Right cardiac atrium (tissue), 5 donors: ENCODE data around the gene NAGLU. TPM values are rescaled to one million over a fixed set of nuclear protein-coding genes. Genes with fewer than 3 reads are reported as not detected.

ENCODE experiments used
- ATAC-seq, 2 donors: fragments of 200-7000 bp; cut with Tn5 transposase; one replicate each; pipeline versions ENCODE4 v1.8.0 to v1.9.1; 2020; ENCODE audit warnings: moderate library complexity in 2 of 2, mild to moderate bottlenecking in 1 of 2
- DNase-seq, 3 donors: peaks; one replicate each; pipeline ENCODE4 v3.0.0-alpha.2; 2020
- H3K27ac ChIP-seq: one replicate; pipeline ENCODE4 v1.5.1; 2013; ENCODE audit warnings: mild to moderate bottlenecking, low read length, control low read depth, moderate library complexity
- H3K27me3 ChIP-seq: one replicate; pipeline ENCODE4 v1.6.1; 2013; ENCODE audit not compliant: control insufficient read depth, insufficient read depth
- H3K4me1 ChIP-seq: one replicate; pipeline ENCODE4 v1.6.1; 2013; ENCODE audit warnings: low read length; ENCODE audit not compliant: control insufficient read depth, insufficient read depth
- H3K4me3 ChIP-seq: one replicate; pipeline ENCODE4 v1.5.1; 2013; ENCODE audit warnings: low read length, control low read depth
- H3K9me3 ChIP-seq: one replicate; pipeline ENCODE4 v1.6.1; 2013; ENCODE audit warnings: low read length; ENCODE audit not compliant: control insufficient read depth
- WGBS: extraction: QIAGEN DNeasy Blood & Tissue Kit; methylation state at CpG from one replicate; pipeline ENCODE4 v1.1.7; 2013; 5-methylcytosine and 5-hydroxymethylcytosine counted together
- intact Hi-C, 4 donors: fragments of 100-400 bp; cut with DNase I; formaldehyde crosslinking; loops; one replicate each; pipeline versions ENCODE4 v1.11.0 to v1.14.0; 2022 to 2023
- polyA plus RNA-seq: library from polyadenylated mRNA; stranded (reverse); fragments of 200-250 nt; gene quantifications from one replicate; pipeline ENCODE4 v1.2.3, GENCODE V29; 2013
- total RNA-seq, 4 donors: library from RNA; stranded (reverse); fragmentation: NEBNext Ultra II Directional; extraction: Animal tissue kit (Norgen Biotek cat#: 25700); gene quantifications; one replicate each; pipeline ENCODE4 v1.2.1, GENCODE V29; 2021
- donor health status: healthy with polysubstance abuse.
- donor health status: DM: no; HTN: yes; CAD: no.
- donor health status: DM: no; HTN: no; CAD: no.
- donor health status: DM: no; HTN: yes; CAD: no; lungs with severe emphysema.
- donor health status: DM: yes; HTN: yes; CAD: no.

Gene NAGLU
- total and polyA plus RNA-seq, 5 donors, result 11.3 to 18.8 (median 13.7) TPM

DNA sequence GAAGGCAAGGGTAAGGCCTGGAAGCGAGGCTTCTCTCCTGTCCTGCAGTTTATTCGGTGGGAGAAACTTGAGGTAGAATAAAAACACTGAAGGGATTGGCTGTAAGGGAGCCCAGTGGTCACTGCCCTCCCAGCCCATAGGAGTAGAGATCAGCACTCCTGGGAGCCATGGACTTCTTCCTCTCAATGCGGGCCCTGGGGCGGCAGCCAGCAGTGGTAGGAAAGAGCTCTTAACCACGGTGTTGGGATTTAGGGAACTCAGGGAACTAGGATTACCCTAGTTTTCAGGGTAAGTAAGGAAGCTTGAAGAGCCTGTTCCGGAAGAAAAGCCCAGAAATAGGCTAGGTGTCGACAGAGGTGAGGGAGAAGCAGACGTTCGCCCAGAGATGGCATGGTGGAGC is 23.8 kb upstream of the NAGLU start:
- Histone ChIP-seq H3K27me3 (no peaks in the 10 kb centered on the region), H3K4me1 (peaks cover 20% of the 10 kb centered on the region), H3K4me3 (no peak overlapping the region), H3K27ac (peak overlapping the region; percentile 81), H3K9me3 (no peaks in the 10 kb centered on the region)
- peak in 1 of 3 donors; percentile 60 for DNase-seq
- intact Hi-C loops, result loop anchor here in 3 of 4 donors (10.0 kb wide), 2 partner anchors 87 to 187 kb away; partner anchors contain the start of gene CAVIN1 (in 2 of the 3)
- WGBS, result 56% methylated on average over 9 of the region's 9 CpGs
- ATAC-seq, result no peak

DNA sequence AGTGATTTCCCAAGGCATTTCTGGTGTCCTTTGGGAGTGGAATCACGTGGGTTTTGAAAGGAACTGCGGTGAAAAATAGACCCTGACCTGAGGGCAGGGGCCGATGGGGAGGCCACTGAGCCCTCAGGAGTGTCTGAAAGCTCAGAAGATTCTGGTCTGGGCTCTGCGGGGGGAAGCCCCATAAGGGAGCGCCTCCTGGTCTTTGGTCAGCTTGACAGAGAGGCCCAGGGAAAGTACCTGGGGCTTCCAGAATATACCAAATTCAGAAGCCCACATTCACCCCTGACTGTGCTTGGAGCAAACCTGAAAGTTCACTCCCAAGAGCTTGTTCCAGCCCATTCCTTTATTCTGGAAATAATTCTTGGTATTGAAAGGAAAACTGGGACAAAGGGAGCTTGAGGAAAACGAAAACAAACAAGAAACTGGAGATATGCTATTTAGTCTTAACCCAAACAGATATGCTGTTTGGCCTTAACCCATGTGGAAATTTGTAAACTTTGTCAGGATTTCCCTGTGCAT is 23.2 kb upstream of the NAGLU start:
- ATAC-seq (peak; percentile 14 to 15), DNase-seq (peak in 1 of 3 donors; percentile 41)
- H3K27ac ChIP-seq, result peak overlapping the region; percentile 81
- intact Hi-C loops, result loop anchor here in 3 of 4 donors (10.0 kb wide), 2 partner anchors 88 to 188 kb away; partner anchors contain the start of gene CAVIN1 (in 2 of the 3)
- no peaks in the 10 kb centered on the region for H3K27me3 ChIP-seq
- peaks cover 20% of the 10 kb centered on the region for H3K4me1 ChIP-seq
- H3K9me3 ChIP-seq, result no peaks in the 10 kb centered on the region
- 49% methylated on average over 6 of the region's 6 CpGs for WGBS
- no peak overlapping the region for H3K4me3 ChIP-seq

DNA sequence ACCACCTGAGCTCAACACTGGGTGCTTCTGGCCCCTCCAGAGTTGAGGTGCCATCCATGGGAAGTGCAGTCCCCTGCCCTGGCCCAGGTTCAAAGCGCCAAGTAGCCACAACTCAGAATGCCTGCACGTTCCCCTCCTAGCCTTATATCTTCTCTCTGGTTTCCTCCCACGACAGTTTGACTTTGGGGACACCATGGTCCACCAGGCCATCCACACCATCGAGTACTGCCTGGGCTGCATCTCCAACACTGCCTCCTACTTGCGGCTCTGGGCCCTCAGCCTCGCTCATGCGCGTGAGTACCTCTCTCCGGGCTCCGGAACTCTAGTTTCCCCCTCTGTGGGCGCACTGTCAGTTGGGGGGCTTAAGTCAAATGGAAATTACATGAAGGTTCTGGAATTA is 22.4 kb upstream of the NAGLU start:
- ATAC-seq, result no peak
- DNase-seq, result peak in 1 of 3 donors; percentile 22
- Histone ChIP-seq H3K9me3 (no peaks in the 10 kb centered on the region), H3K4me1 (peaks cover 27% of the 10 kb centered on the region), H3K4me3 (no peak overlapping the region), H3K27ac (peak overlapping the region; percentile 53), H3K27me3 (no peaks in the 10 kb centered on the region)
- WGBS, result 92% methylated on average over 11 of the region's 11 CpGs
- intact Hi-C loops, result loop anchor here in 3 of 4 donors (10.0 kb wide), 2 partner anchors 89 to 189 kb away; partner anchors contain the start of gene CAVIN1 (in 2 of the 3)

DNA sequence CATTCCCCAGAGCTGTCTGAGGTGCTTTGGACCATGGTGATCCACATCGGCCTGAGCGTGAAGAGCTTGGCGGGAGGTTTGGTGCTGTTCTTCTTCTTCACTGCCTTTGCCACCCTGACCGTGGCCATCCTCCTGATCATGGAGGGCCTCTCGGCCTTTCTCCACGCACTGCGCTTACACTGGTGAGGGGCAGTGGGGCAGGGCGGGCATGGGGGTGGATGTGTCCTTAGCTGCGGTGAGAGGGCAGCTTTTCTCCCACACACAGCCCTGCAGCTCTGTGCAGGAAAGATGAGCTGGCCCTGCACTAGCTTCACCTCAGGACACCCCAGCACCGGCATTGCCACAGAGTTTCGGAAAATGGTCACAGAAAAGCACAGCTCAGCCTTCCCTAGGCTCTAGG is 21.8 kb upstream of the NAGLU start:
- ATAC-seq (no peak), DNase-seq (peak in 1 of 3 donors; percentile 35)
- Histone ChIP-seq H3K27me3 (no peaks in the 10 kb centered on the region), H3K4me3 (no peak overlapping the region), H3K4me1 (peaks cover 33% of the 10 kb centered on the region), H3K9me3 (no peaks in the 10 kb centered on the region), H3K27ac (no peak overlapping the region)
- intact Hi-C loops, result loop anchor here in 3 of 4 donors (10.0 kb wide), 2 partner anchors 89 to 189 kb away; partner anchors contain the start of gene CAVIN1 (in 2 of the 3)
- 96% methylated on average over 11 of the region's 11 CpGs for WGBS

DNA sequence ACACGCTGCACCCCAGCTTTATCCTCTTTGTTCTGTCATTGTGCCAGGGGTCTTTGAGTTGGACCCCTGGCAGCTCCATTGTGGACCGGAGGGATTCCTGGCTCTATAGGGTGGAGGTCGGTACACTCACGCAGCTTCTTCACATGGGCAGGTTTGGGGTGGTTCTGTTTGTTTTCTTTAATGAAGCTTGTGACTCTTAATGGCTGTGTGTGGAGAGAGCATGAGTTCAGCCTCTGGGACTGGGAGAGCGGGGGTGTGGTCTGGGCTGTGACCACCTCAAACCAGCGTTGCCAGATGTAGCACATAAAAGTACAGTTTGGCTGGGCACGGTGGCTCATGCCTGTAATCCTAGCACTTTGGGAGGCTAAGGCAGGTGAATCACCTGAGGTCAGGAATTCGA is 21.2 kb upstream of the NAGLU start:
- WGBS, result 86% methylated on average over 8 of the region's 8 CpGs
- ATAC-seq (no peak), DNase-seq (peak in 1 of 3 donors; percentile 11)
- intact Hi-C loops, result loop anchor here (5.0 to 10.0 kb wide), 3 partner anchors 90 to 193 kb away; partner anchors contain the start of gene CAVIN1 (in 2 of the 4)
- Histone ChIP-seq H3K4me3 (no peak overlapping the region), H3K27me3 (no peaks in the 10 kb centered on the region), H3K4me1 (peaks cover 38% of the 10 kb centered on the region), H3K9me3 (no peaks in the 10 kb centered on the region), H3K27ac (no peak overlapping the region)

DNA sequence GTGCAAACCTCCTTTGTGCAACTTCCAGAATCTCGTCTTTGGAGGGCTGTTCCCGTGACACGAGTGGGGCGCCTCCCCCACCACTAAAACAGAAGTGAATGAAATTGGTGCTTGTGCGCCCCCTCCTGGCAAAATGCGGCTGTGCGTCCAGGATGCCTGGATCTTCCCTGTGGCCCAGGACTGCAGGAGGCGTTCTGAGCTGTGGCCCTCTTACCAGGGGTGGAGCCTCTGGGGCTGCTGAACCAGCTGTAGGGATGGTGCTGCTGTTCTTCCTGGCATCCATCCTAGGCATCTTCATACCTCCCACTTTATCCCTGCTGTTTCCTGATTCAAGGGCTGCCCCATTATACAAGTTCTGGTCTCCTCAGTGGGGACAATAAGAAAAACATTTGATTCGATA is 18.5 kb upstream of the NAGLU start:
- intact Hi-C loops, result loop anchor here (5.0 to 10.0 kb wide), 3 partner anchors 93 to 195 kb away; partner anchors contain the start of gene CAVIN1 (in 2 of the 4)
- Histone ChIP-seq H3K9me3 (no peaks in the 10 kb centered on the region), H3K27ac (peak overlapping the region; percentile 99), H3K4me1 (peaks cover 50% of the 10 kb centered on the region), H3K4me3 (no peak overlapping the region), H3K27me3 (no peaks in the 10 kb centered on the region)
- WGBS, result 11% methylated on average over 9 of the region's 9 CpGs
- ATAC-seq (peak; percentile 60 to 62), DNase-seq (peak; percentile 87 to 96 (median 96))

DNA sequence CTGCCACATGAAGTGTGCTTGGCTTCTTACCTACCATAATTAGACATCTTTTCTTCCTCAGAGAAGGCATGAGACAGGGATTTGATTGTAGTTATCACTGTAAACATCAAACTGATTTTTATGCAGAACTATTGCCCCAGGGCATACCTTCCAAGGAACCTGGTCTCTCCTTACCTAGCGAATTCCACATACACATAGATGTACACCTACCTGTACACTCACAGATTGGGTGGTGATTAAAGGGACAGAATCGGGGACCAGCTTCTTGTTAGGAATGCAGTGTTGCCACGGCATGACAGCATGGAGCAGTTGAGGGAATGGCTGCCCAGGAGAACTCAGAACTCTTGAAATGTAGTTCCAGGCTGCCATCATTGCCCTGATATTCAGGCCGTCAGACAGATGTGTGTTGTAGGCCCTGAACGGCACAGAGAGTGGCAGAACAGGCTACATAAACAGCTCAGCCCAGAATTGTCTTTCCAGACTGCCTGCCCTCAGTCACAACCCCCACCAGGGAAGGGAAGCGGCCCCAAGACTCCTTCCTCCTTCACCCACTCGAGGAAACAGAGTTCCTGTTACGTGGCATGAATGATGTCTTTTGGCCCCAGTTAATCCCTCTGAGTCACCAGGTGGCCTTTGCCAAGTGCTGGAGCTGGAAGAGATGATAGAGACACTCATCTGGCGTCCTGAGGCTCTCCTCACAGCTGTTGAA is 17.8 kb upstream of the NAGLU start:
- intact Hi-C loops, result loop anchor here (5.0 to 10.0 kb wide), 3 partner anchors 93 to 196 kb away; partner anchors contain the start of gene CAVIN1 (in 2 of the 4)
- DNase-seq (peak; percentile 88 to 90 (median 90)), ATAC-seq (peak; percentile 52 to 69)
- H3K4me1 ChIP-seq, result peaks cover 50% of the 10 kb centered on the region
- no peaks in the 10 kb centered on the region for H3K27me3 ChIP-seq
- no peaks in the 10 kb centered on the region for H3K9me3 ChIP-seq
- WGBS, result 29% methylated on average over 9 of the region's 9 CpGs
- no peak overlapping the region for H3K4me3 ChIP-seq
- peak overlapping the region; percentile 99 for H3K27ac ChIP-seq

DNA sequence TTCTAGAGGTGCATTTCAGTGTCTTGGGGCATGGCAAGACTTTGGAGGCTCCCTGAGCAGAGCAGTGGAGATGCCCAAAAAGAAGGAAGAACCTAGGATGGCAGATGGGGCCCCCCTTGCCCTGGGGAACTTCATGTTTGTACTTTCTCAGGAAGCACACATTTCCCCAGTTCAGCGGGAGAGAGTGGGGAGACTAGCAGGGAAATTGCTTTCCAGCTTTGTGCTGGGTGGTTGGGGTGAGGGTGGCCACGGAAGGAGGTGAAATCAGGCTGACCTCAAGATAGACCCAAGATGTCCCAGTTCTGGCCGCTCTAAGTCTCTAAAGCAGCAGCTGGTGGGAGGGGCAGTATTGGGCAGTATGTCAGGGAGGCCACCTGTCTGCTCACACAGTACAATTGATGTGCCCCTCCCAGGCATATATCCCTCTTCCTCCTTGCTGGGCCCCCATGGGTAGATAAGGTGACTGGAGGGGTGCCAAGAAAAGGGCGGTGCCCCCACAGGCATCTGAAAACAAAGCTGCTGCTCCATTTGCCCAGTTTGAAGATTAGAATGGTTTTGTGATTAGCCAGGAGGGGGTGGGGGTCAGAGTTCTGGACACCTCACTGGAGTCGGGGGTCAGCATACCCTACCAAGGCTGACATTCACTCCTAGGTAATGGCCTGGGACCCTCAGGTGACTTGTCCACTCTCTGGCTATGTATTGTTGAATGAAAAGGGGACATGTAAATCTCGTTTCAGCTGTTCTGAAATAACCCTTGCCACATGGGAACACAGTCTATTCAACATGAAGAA is 17.1 kb upstream of the NAGLU start:
- Histone ChIP-seq H3K4me1 (peaks cover 44% of the 10 kb centered on the region), H3K4me3 (no peak overlapping the region), H3K27ac (peak overlapping the region; percentile 99), H3K9me3 (no peaks in the 10 kb centered on the region), H3K27me3 (no peaks in the 10 kb centered on the region)
- ATAC-seq (peak; percentile 27 to 66), DNase-seq (peak; percentile 78 to 89 (median 83))
- intact Hi-C loops, result loop anchor here (5.0 to 10.0 kb wide), 3 partner anchors 94 to 197 kb away; partner anchors contain the start of gene CAVIN1 (in 2 of the 4)
- WGBS, result 12% methylated on average over 6 of the region's 6 CpGs

DNA sequence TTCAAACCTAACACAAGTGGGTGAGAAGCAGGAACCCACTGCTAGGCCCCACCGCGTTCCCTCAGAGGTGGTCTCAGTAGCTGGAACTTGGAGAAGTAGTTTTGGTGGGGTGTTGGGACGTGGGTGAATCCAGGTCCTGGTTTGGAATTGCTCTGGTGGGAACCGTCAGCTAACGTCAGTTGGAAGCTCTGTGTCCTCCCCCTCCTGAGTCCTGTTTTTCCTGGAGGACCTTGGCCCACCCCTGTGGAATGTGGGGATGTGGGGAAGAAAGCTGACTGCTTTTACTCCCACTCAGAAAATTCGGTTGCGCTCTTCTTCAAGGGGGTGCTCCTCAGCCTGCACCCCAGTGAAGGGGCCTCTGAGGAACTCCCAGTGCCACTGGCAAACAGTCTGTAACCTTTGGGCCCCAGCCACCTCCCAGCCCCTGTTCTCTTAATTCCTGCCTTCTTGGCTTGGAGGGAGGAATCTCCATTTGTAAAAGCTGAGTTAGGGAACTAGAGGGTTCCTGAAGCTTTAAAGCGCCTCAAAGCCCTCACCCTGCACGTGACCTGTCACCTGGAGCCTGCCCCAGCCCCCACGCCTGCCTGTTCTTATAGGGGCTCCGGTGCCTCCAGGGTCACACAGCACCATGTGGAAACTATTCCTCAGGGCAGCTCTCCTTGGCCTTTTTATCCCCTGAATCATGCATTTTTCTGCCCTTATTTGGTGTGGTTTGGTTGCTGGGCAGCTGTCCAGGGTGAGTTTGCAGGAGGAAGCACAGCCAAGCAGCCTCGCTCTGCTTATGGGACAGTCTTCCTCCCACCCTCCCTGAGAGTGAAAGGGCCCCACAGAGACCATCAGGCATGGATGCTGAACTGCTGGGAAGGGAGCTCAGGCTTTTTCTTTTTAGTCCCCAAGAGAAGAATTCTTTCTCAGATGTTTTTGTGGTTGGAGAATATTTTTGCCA is 16.2 kb upstream of the NAGLU start:
- Histone ChIP-seq H3K4me1 (peaks cover 43% of the 10 kb centered on the region), H3K4me3 (no peak overlapping the region), H3K27me3 (no peaks in the 10 kb centered on the region), H3K9me3 (no peaks in the 10 kb centered on the region), H3K27ac (peak overlapping the region; percentile 99)
- DNase-seq, result peak; percentile 92 to 97 (median 94)
- 19% methylated on average over 12 of the region's 12 CpGs for WGBS
- ATAC-seq, result peak; percentile 77 to 79
- intact Hi-C loops, result loop anchor here (5.0 to 10.0 kb wide), 4 partner anchors 85 to 198 kb away; partner anchors contain the start of gene CAVIN1 (in 2 of the 4)
